Vagina (tissue), 2 donors: ENCODE results near the gene NSUN6. TPM values are rescaled to one million over a fixed set of nuclear protein-coding genes. Genes with fewer than 3 reads are reported as not detected.

Experiments
- DNase-seq, 2 donors: peaks; one replicate each; pipeline ENCODE4 v3.0.0-alpha.2; 2017; ENCODE audit errors: extremely low spot score in 2 of 2
- H3K27ac ChIP-seq: fragments of 200-600 bp; sonication (generic); one replicate; pipeline ENCODE4 v1.5.1; 2019
- H3K27me3 ChIP-seq: fragments of 200-600 bp; sonication (generic); one replicate; pipeline ENCODE4 v1.5.1; 2019
- H3K36me3 ChIP-seq, 2 donors: fragments of 200-600 bp; sonication (generic); one replicate each; pipeline ENCODE4 v1.5.1; 2017 to 2019
- H3K4me1 ChIP-seq: fragments of 200-600 bp; sonication (generic); one replicate; pipeline ENCODE4 v1.5.1; 2019
- H3K4me3 ChIP-seq, 2 donors: fragments of 200-600 bp; sonication (generic); 1 replicate in 1 of 2; 2 replicates in 1 of 2; pipeline ENCODE4 v1.5.1; 2016 to 2019
- H3K9me3 ChIP-seq: fragments of 200-600 bp; sonication (generic); one replicate; pipeline ENCODE4 v1.5.1; 2019
- CTCF ChIP-seq, 3 experiments: fragments of 450-650 bp in 2 of 3; fragments of 200-600 bp in 1 of 3; sonication (generic) in 1 of 3; IDR thresholded peaks; one replicate each; pipeline ENCODE4 v1.5.1; 2017 to 2019; ENCODE audit warnings: antibody characterized with exemption in 3 of 3, mild to moderate bottlenecking in 2 of 3, moderate library complexity in 2 of 3
- POLR2A ChIP-seq, 2 donors: fragments of 450-650 bp; IDR thresholded peaks; one replicate each; pipeline ENCODE4 v1.6.1; 2017; ENCODE audit warnings: antibody characterized with exemption in 2 of 2, mild to moderate bottlenecking in 2 of 2, moderate library complexity in 2 of 2
- POLR2AphosphoS5 ChIP-seq, 2 donors: sonication (generic); formaldehyde crosslinking; IDR thresholded peaks; one replicate each; pipeline ENCODE4 v1.9.0; 2017; ENCODE audit warnings: antibody characterized with exemption in 2 of 2, mild to moderate bottlenecking in 2 of 2, low read depth in 1 of 2; ENCODE audit not compliant: insufficient read depth in 1 of 2
- intact Hi-C: fragments of 100-400 bp; cut with DNase I; formaldehyde crosslinking; loops from one replicate; pipeline ENCODE4 v1.15.1; 2023
- total RNA-seq: library from RNA; depleted of rRNA; stranded (reverse); fragments of >200 nt; gene quantifications from one replicate; pipeline ENCODE4 v1.2.3, GENCODE V29; 2016

Gene NSUN6
- total RNA-seq, 1 donor from 2014 or later: 11.5 TPM

GRCh38 chr10:18501629-18502028 lies 149.8 kb downstream of the NSUN6 start:
- DNase-seq: no peak
- Histone ChIP-seq H3K36me3 (no peaks in the 10 kb centered on the region), H3K9me3 (no peaks in the 10 kb centered on the region), H3K4me1 (no peaks in the 10 kb centered on the region), H3K27me3 (no peaks in the 10 kb centered on the region), H3K27ac (no peak overlapping the region), H3K4me3 (no peak overlapping the region)
- no peak for TF ChIP-seq CTCF (IDR thresholded peaks at IDR 0.05)
- TF ChIP-seq POLR2AphosphoS5 (IDR thresholded peaks at IDR 0.05; ENCODE audit: insufficient read depth in 1 of 2, low read depth in 1 of 2): no peak
- no peak for TF ChIP-seq POLR2A (IDR thresholded peaks at IDR 0.05)
- intact Hi-C loops: no loop called here

DNA sequence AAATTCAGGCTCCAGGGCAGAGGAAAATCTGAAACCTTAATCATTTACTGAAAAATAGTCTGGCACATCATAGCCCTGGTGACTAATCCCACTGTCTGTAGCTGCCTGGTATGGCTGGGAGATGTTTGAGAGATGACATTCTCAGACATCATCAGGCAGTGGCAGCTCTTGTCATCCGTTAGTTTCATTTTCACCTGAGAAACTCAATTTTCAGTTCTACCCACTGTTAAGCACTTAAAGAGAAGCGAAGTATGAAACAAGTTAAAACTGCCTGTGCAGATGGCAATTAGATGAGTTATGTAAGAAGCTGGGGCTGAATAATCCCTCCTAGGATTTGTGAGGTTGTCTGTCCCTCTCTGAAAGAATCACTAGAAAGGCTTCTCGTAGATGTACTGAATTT lies 150.2 kb downstream of the NSUN6 start:
- Histone ChIP-seq H3K4me3 (no peak overlapping the region), H3K27ac (no peak overlapping the region), H3K9me3 (no peaks in the 10 kb centered on the region), H3K27me3 (no peaks in the 10 kb centered on the region), H3K36me3 (no peaks in the 10 kb centered on the region), H3K4me1 (no peaks in the 10 kb centered on the region)
- intact Hi-C loops: no loop called here
- DNase-seq: no peak
- no peak for TF ChIP-seq POLR2AphosphoS5 (IDR thresholded peaks at IDR 0.05; ENCODE audit: insufficient read depth in 1 of 2, low read depth in 1 of 2)
- no peak for TF ChIP-seq POLR2A (IDR thresholded peaks at IDR 0.05)
- no peak for TF ChIP-seq CTCF (IDR thresholded peaks at IDR 0.05)

GRCh38 chr10:18500576-18500975 lies 150.8 kb downstream of the NSUN6 start:
- intact Hi-C loops: no loop called here
- TF ChIP-seq CTCF (IDR thresholded peaks at IDR 0.05) (no peak), POLR2AphosphoS5 (IDR thresholded peaks at IDR 0.05; ENCODE audit: insufficient read depth in 1 of 2, low read depth in 1 of 2) (no peak), POLR2A (IDR thresholded peaks at IDR 0.05) (no peak)
- no peaks in the 10 kb centered on the region for H3K27me3 ChIP-seq
- no peaks in the 10 kb centered on the region for H3K36me3 ChIP-seq
- no peak overlapping the region for H3K4me3 ChIP-seq
- no peak for DNase-seq
- H3K4me1 ChIP-seq: no peaks in the 10 kb centered on the region
- H3K27ac ChIP-seq: no peak overlapping the region
- H3K9me3 ChIP-seq: no peaks in the 10 kb centered on the region

GRCh38 chr10:18498998-18499397 lies 152.4 kb downstream of the NSUN6 start:
- Histone ChIP-seq H3K4me3 (no peak overlapping the region), H3K9me3 (no peaks in the 10 kb centered on the region), H3K27me3 (no peaks in the 10 kb centered on the region), H3K27ac (no peak overlapping the region), H3K4me1 (no peaks in the 10 kb centered on the region), H3K36me3 (no peaks in the 10 kb centered on the region)
- no peak for DNase-seq
- no peak for TF ChIP-seq POLR2A (IDR thresholded peaks at IDR 0.05)
- TF ChIP-seq CTCF (IDR thresholded peaks at IDR 0.05): no peak
- TF ChIP-seq POLR2AphosphoS5 (IDR thresholded peaks at IDR 0.05; ENCODE audit: insufficient read depth in 1 of 2, low read depth in 1 of 2): no peak
- intact Hi-C loops: no loop called here

DNA sequence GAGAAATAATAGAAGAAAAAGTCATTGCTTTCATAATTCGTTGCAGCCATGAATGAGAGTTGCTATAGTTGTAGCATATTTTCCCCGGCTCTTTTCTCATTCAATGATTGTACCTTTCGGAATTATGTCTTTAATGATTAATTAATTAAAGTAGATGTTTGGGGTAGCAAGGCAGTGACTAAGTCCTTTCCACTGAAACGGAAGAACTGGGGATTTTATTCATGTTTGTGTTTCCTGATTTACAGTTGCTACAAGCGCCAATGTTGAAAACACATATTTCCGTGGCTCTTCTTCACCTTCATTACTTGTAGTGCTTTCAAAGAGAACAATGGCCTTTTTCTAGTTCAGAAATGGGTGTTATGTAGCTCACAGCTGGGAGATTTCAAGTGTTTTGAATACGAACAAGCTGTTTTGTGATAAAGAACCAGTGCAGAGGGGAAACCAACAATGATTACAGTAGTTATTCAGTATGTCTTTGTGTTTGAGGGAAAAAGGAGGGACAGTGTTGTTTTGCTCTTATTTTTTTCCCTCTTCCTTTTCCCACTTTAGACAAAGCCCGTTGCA lies 153.5 kb downstream of the NSUN6 start:
- no peak overlapping the region for H3K27ac ChIP-seq
- H3K36me3 ChIP-seq: no peaks in the 10 kb centered on the region
- H3K4me3 ChIP-seq: no peak overlapping the region
- DNase-seq: no peak
- no peaks in the 10 kb centered on the region for H3K27me3 ChIP-seq
- TF ChIP-seq POLR2A (IDR thresholded peaks at IDR 0.05) (no peak), CTCF (IDR thresholded peaks at IDR 0.05) (no peak), POLR2AphosphoS5 (IDR thresholded peaks at IDR 0.05; ENCODE audit: insufficient read depth in 1 of 2, low read depth in 1 of 2) (no peak)
- H3K9me3 ChIP-seq: no peaks in the 10 kb centered on the region
- no peaks in the 10 kb centered on the region for H3K4me1 ChIP-seq
- intact Hi-C loops: no loop called here
